ENCODE measurements around the gene MYD88. TPM values are rescaled to one million over a fixed set of nuclear protein-coding genes. Genes with fewer than 3 reads are reported as not detected.

MYD88 gene
- total and polyA plus RNA-seq, 4 donors, result 15.4 to 60.3 (median 44.1) TPM

GRCh38 chr3:38099518-38099917, 38.9 kb upstream of the MYD88 start (continued):
- TF ChIP-seq SP1 (IDR thresholded peaks at IDR 0.05) (no peak), HNF4A (conservative IDR thresholded peaks at IDR 0.05) (no peak), RXRA (IDR thresholded peaks at IDR 0.05) (no peak)

DNA sequence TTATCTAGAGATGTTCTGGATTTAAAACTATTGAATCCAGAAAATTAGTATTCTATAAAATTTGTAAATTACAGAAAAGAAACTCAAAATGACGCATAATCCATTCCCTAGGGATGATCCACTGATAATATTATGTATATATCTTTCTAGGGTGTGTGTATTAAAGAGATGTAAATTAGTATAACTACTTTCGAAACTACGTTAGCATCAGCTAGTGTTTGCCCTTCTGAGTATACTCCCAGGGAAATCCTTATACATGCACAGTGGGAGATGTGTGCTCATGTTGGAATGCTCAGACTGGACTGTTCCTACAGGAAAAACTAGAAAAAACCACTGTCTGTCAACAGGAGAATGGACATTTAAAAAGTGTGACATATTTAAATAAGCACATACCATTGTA, 38.0 kb upstream of the MYD88 start:
- no peak overlapping the region for H3K27ac ChIP-seq (ENCODE audit: low read depth in 1 of 2, low read length in 2 of 2)
- peaks cover 0 to 1% (median under 1%) of the 10 kb centered on the region in 4 donors for H3K9me3 ChIP-seq (ENCODE audit: control insufficient read depth in 4 of 4, low read length in 3 of 4)
- WGBS, result 87% methylated on average over 3 of the region's 3 CpGs
- no peaks in the 10 kb centered on the region for H3K4me1 ChIP-seq (ENCODE audit: control insufficient read depth in 4 of 4, insufficient read depth in 4 of 4, low read length in 3 of 4)
- H3K36me3 ChIP-seq (ENCODE audit: control insufficient read depth in 4 of 4, insufficient read depth in 3 of 4, low read depth in 1 of 4, low read length in 3 of 4), result no peaks in the 10 kb centered on the region
- H3K4me3 ChIP-seq (ENCODE audit: low read depth in 1 of 3, low read length in 3 of 3), result no peak overlapping the region
- TF ChIP-seq HNF4A (conservative IDR thresholded peaks at IDR 0.05) (no peak), NR2F2 (IDR thresholded peaks at IDR 0.05) (no peak), JUND (IDR thresholded peaks at IDR 0.05) (no peak), ATF3 (IDR thresholded peaks at IDR 0.05) (no peak), RXRA (IDR thresholded peaks at IDR 0.05) (no peak), YY1 (IDR thresholded peaks at IDR 0.05) (no peak), ZBTB33 (IDR thresholded peaks at IDR 0.05) (no peak), FOXA2 (IDR thresholded peaks at IDR 0.05) (no peak), FOXA1 (IDR thresholded peaks at IDR 0.05) (no peak), TAF1 (conservative IDR thresholded peaks at IDR 0.05) (no peak), SP1 (IDR thresholded peaks at IDR 0.05) (no peak), MAX (IDR thresholded peaks at IDR 0.05) (no peak)
- no peak overlapping the region for H3K9ac ChIP-seq (ENCODE audit: low read depth in 1 of 2, low read length in 2 of 2)
- no peak for DNase-seq (ENCODE audit: low spot score)
- H3K27me3 ChIP-seq (ENCODE audit: control insufficient read depth in 4 of 4, insufficient read depth in 4 of 4, low read length in 3 of 4), result no peaks in the 10 kb centered on the region

GRCh38 chr3:38101811-38102443, 36.5 kb upstream of the MYD88 start:
- Histone ChIP-seq H3K4me3 (ENCODE audit: low read depth in 1 of 3, low read length in 3 of 3) (no peak overlapping the region), H3K9ac (ENCODE audit: low read depth in 1 of 2, low read length in 2 of 2) (no peak overlapping the region), H3K9me3 (ENCODE audit: control insufficient read depth in 4 of 4, low read length in 3 of 4) (peaks cover 0 to 6% (median 1%) of the 10 kb centered on the region in 4 donors), H3K36me3 (ENCODE audit: control insufficient read depth in 4 of 4, insufficient read depth in 3 of 4, low read depth in 1 of 4, low read length in 3 of 4) (no peaks in the 10 kb centered on the region), H3K4me1 (ENCODE audit: control insufficient read depth in 4 of 4, insufficient read depth in 4 of 4, low read length in 3 of 4) (no peaks in the 10 kb centered on the region), H3K27me3 (ENCODE audit: control insufficient read depth in 4 of 4, insufficient read depth in 4 of 4, low read length in 3 of 4) (no peaks in the 10 kb centered on the region), H3K27ac (ENCODE audit: low read depth in 1 of 2, low read length in 2 of 2) (no peak overlapping the region)
- WGBS, result 88% methylated on average over 6 of the region's 6 CpGs
- DNase-seq (ENCODE audit: low spot score), result no peak
- TF ChIP-seq SP1 (IDR thresholded peaks at IDR 0.05), result no peak

DNA sequence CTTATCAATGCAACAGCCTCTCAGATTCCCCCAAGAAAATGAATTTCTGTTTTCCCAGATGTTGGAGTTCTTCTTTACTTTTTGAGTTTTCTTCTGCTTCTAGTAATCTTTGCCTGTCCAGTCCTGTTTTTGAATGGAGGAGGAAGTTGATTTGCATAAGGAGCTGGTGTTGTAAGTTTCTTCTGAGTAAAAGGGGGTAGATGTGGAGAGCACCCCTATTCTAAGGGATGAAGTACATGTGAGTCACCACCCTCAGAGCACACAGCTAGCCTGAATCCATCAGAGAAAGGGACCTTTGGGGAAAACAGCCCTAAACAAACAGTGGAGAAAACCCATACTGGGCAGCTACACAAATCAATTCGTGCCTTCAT, 36.0 kb upstream of the MYD88 start:
- peaks cover 0 to 6% (median 1%) of the 10 kb centered on the region in 4 donors for H3K9me3 ChIP-seq (ENCODE audit: control insufficient read depth in 4 of 4, low read length in 3 of 4)
- no peak overlapping the region for H3K4me3 ChIP-seq (ENCODE audit: low read depth in 1 of 3, low read length in 3 of 3)
- TF ChIP-seq CTCF (IDR thresholded peaks at IDR 0.05; ENCODE audit: low read depth, low read length, missing input control), result no peak
- TF ChIP-seq YY1 (IDR thresholded peaks at IDR 0.05), result no peak
- TF ChIP-seq TAF1 (conservative IDR thresholded peaks at IDR 0.05), result no peak
- TF ChIP-seq RAD21 (IDR thresholded peaks at IDR 0.05), result no peak
- no peaks in the 10 kb centered on the region for H3K4me1 ChIP-seq (ENCODE audit: control insufficient read depth in 4 of 4, insufficient read depth in 4 of 4, low read length in 3 of 4)
- no peak for DNase-seq (ENCODE audit: low spot score)
- no peak overlapping the region for H3K27ac ChIP-seq (ENCODE audit: low read depth in 1 of 2, low read length in 2 of 2)
- 76% methylated on average over 1 of the region's 1 CpG for WGBS
- no peaks in the 10 kb centered on the region for H3K27me3 ChIP-seq (ENCODE audit: control insufficient read depth in 4 of 4, insufficient read depth in 4 of 4, low read length in 3 of 4)
- no peak overlapping the region for H3K9ac ChIP-seq (ENCODE audit: low read depth in 1 of 2, low read length in 2 of 2)
- H3K36me3 ChIP-seq (ENCODE audit: control insufficient read depth in 4 of 4, insufficient read depth in 3 of 4, low read depth in 1 of 4, low read length in 3 of 4), result no peaks in the 10 kb centered on the region

Measured in liver (tissue), 9 donors.